ENCODE results near the gene IFT122.

The IFT122 gene

DNA sequence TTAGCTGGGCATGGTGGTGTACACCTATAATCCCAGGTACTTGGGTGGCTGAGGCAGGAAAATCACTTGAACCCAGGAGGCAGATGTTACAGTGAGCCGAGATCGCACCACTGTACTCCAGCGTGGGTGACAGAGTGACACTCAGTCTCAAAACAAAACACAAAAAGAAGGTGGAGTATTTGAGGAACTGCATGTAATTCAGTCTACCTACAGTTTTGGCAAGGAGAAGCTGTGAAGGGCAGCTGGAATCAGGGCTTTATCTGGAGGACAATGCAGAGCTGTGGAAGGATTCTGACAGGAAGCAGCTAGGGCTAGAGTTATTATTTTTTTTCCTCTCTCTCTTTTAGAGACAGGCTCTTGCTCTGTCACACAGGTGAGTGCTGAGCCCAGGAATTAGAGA is 109.8 kb downstream of the IFT122 start:
- H3K27ac ChIP-seq = no peak overlapping the region
- no peak for DNase-seq (ENCODE audit: low read depth, low spot score)

- DNase-seq (ENCODE audit: low read depth, low spot score) = no peak
- H3K27ac ChIP-seq = no peak overlapping the region
Observed at GRCh38 chr3:129552287-129553050, 112.4 kb downstream of the IFT122 start.

DNA sequence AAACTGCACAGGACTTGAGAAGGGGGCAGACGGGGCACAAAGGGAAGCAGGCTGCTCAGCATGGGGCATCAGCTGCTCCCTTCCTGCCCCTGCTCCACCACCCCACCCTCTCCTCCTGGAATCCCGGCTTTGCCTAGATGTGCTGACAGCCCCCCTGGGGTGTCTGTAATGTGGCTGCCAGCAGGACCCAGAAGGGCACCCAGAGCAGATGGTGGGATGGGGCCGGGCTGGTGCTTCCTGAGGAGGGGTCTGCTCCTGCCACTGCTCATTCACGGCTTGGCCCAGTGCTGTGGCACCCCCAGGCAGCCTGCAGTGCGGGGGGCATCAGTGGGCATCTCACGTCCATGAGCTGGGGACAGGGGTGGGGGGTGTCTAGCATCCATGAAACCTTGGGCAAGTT is 113.1 kb downstream of the IFT122 start:
- no peak for DNase-seq (ENCODE audit: low read depth, low spot score)
- no peak overlapping the region for H3K27ac ChIP-seq

DNA sequence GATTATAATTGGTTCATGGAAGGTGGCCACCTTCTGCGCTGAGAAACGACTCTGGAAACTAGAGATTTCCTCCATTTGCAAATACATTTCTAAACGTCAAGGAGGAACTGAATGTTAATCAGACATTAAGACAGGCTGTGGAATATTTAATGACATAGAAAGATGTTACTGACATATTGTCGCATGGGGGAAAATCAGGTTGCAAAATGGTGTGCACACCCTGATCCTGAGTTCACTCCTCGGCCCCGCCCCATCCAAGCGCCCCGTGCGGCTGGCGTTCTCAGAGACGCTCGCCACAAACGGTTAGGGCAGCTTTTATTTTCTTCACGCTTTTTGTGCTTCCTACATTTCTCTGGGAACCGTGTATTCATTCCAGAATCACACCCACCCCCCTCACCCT is 113.7 kb downstream of the IFT122 start:
- no peak overlapping the region for H3K27ac ChIP-seq
- no peak for DNase-seq (ENCODE audit: low read depth, low spot score)

GRCh38 chr3:129554356-129555152 is 114.5 kb downstream of the IFT122 start:
- no peak overlapping the region for H3K27ac ChIP-seq
- no peak for DNase-seq (ENCODE audit: low read depth, low spot score)

- DNase-seq (ENCODE audit: low read depth, low spot score) = no peak
- no peak overlapping the region for H3K27ac ChIP-seq
Observed at GRCh38 chr3:129555153-129555550, 115.1 kb downstream of the IFT122 start.

DNA sequence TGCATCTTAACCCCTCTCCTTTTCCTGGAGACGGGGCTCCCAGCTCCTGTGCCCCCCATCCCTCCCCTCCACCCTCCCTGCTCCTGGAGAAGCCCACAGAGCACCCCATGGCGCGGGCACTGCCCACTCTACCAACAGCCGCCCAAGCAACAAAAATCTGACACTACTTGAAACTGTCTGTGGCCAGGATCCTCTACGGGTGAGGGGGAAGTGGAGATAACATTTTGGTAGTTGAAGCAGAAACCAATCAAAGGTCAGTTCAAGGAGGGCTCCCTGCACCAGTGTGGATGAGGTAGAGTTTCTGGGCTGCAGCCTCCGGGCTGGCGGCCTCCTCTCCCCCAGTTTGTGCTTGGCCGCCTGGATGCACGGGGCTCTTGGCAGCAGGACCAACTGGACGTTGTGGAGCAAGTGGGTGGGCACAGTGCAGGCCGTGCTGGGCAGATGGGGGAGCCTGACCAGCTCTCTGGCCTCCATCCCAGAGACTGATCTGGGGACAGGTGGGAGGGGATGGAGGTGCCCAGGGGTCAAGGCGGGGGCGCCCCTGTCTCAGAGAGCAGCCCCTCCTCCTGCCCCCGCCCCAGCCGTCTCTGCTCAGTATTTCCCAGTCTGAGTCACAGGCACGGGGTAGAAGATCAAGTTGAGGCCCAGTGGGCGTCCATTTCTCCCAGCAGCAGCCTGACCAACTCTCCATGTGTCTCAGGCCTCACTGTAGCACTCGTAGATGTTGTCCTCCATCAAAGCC is 115.8 kb downstream of the IFT122 start:
- no peak for DNase-seq (ENCODE audit: low read depth, low spot score)
- H3K27ac ChIP-seq = no peak overlapping the region

- H3K27ac ChIP-seq = no peak overlapping the region
- no peak for DNase-seq (ENCODE audit: low read depth, low spot score)
Observed at GRCh38 chr3:129556358-129556695, 116.3 kb downstream of the IFT122 start.

DNA sequence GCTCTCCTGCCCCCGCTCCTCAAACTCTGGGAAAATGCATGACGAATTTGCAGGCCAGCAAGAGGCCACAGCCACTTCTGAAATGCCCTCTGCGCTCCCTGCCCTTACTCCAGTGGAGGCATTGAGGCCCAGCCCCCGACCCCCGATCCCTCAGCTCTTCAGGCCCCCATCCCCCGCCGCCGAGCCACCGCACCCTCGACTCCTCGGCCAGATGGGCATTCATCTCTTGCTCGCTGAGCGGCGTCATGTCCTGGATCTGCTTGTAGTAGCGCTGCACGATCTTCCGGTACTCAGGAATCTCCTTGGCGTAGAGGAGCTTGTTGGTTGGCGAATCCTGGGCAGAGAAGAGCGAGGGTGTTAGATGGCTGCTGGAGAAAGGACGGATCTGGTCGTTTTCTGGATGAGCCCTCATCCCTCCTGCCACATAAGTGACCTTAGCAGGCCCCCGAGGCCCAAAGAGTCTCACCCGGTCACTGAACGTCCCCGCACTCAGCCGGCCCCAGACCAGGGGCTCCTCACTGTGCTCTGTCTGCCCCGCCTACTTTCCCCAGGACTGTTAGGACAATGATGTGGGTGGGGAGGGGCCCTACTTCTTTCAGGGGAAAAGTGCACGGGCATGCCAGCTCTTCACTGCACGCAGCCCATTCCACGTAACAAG is 117.0 kb downstream of the IFT122 start:
- H3K27ac ChIP-seq = no peak overlapping the region
- DNase-seq (ENCODE audit: low read depth, low spot score) = no peak

- no peak overlapping the region for H3K27ac ChIP-seq
- DNase-seq (ENCODE audit: low read depth, low spot score) = no peak
Observed at GRCh38 chr3:129557548-129557894, 117.5 kb downstream of the IFT122 start.

- no peak overlapping the region for H3K27ac ChIP-seq
- no peak for DNase-seq (ENCODE audit: low read depth, low spot score)
Observed at GRCh38 chr3:129558081-129558771, 118.2 kb downstream of the IFT122 start.

DNA sequence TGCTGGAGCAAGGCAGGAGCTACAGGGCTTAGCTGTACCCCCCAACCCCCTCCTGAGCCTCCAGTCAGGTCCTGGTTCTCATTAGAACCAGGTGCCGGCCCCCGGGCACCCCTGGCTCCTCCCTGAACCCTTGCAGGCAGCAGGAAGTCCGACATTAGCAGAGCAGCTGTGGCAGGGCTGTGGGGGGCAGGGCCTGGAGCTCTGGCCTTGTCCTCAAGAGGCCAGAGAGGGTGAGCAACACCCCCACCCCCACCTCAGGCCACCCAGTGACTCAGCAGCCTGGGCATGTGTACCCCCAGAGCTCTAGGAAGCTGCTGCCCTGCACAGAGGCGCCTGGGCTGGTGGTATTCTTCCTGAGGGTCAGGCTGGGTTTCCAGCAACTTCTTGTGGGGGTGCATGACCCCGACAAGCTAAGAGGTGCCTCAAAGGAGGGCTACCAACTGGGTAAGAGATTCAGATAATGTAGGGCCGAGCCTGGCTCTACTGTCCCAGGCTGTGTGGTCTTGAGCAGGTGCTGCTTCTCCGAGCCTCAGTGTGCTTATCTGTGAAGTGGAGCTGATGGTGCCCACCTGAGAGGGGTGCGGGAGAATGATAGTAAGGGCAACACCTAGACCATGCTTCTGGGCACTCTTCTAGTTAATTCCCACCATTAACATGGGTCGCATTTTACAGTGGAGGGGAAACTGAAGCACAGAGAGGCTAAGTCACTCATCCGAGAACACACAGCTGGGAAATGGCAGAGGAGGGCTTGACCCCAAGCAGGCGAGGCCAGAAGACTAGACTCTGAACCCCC is 118.9 kb downstream of the IFT122 start:
- H3K27ac ChIP-seq = no peak overlapping the region
- DNase-seq (ENCODE audit: low read depth, low spot score) = no peak

GRCh38 chr3:129559565-129560079 is 119.6 kb downstream of the IFT122 start:
- no peak overlapping the region for H3K27ac ChIP-seq
- DNase-seq (ENCODE audit: low read depth, low spot score) = no peak

DNA sequence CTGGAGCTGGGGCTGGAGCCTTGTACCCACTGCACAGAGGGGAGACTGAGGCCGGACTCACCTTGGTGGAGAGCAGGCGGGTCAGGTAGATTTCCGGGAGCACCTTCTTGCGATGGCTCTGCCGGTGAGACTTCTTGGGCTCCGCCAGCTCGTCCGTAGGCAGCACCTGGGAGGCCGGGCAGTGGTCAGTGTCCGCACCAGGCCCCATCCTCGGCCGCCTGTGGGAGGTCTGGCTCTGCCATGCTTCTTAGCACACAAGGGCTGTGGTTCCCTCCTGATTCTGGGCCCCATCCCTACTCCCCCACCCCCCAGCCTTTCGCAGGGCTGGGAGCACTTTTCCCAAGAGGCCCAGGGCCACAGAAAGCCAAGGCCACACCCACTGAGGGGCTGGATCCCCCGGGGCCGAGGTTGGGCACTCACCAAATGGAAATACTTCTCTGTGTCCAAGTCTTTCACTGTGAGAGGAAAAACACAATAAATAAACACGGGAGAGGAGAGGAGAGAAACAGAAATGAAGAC is 120.3 kb downstream of the IFT122 start:
- no peak overlapping the region for H3K27ac ChIP-seq

GRCh38 chr3:129560911-129561594 is 121.0 kb downstream of the IFT122 start:
- no peak overlapping the region for H3K27ac ChIP-seq
- no peak for DNase-seq (ENCODE audit: low read depth, low spot score)

More for the DNA sequence above, 120.3 kb downstream of the IFT122 start:
- no peak for DNase-seq (ENCODE audit: low read depth, low spot score)

DNA sequence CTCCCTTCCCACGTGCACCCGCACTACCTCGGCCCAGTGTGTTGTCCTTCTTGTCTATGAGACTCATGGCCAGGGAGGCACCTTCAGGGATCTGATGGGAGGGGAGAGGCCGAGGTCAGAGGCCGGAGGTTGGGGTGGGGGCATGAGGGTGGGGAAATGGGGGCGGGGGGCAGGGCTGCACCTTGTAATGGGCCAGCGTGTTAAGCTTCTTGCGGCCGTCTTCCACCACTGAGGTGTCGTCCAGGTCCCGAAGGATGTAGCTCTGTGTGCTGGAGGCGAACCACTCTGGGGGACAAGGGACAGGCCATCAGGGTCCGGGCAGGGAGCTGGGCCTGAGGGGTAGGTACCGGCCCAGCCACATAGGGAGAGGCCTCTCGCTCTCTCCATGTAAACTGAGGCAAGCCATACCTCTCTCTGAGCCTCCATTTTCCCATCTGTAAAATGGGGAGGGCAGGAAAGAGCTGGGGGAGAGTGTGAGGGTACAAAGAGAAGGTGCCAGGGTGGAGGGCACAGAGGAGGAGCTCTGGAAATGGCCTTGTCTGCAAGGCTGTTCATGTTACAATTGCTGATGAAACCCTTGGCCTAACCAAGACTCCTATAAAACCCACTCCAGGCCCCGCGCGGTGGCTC is 121.7 kb downstream of the IFT122 start:
- DNase-seq (ENCODE audit: low read depth, low spot score) = no peak

GRCh38 chr3:129562803-129563202 is 122.8 kb downstream of the IFT122 start:
- no peak for DNase-seq (ENCODE audit: low read depth, low spot score)
- no peak overlapping the region for H3K27ac ChIP-seq

More for the DNA sequence above, 121.7 kb downstream of the IFT122 start:
- no peak overlapping the region for H3K27ac ChIP-seq

- no peak for DNase-seq (ENCODE audit: low read depth, low spot score)
- no peak overlapping the region for H3K27ac ChIP-seq
Observed at GRCh38 chr3:129563332-129563731, 123.3 kb downstream of the IFT122 start.

Data from epithelial cell of prostate (primary cell).